ENCODE results near the gene NSD2. TPM values are rescaled to one million over a fixed set of nuclear protein-coding genes. Genes with fewer than 3 reads are reported as not detected.

Gene NSD2
- total and polyA plus RNA-seq, 9 of the 15 experiments (the other 6 are each of a cell fraction or from before 2014, with no cell fraction given): 6.4 to 126 (median 58.8) TPM

DNA sequence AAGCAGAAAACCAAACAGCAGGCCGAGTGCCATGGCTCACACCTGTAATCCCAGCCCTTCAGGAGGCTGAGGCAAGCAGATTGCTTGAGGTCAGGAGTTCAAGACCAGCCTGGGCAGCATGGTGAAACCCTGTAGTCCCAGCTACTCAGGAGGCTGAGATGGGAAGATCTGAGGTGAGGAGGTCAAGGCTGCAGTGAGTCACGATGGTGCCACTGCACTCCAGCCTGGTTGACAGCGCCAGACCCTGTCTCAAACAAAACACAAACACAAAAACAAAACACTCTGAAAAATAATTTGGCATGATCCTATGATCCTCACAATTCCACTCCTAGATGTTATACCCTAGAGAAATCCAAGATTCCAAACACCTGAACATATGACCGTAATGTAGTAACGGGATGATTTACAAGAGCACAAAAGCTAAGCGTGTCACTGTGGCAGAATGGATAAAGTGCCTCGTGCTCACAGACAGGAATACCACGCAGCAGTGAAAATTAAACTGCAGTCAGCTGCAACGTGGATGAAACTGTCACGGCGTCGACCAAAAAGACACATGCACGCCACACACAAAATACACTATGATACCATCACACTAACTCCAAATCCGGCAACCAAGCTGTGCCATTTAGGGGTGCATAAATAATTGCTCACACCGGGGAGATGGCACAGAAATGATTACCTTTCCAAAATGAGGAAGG is 135.9 kb downstream of the NSD2 start (continued):
- TF ChIP-seq, protein P1, sequence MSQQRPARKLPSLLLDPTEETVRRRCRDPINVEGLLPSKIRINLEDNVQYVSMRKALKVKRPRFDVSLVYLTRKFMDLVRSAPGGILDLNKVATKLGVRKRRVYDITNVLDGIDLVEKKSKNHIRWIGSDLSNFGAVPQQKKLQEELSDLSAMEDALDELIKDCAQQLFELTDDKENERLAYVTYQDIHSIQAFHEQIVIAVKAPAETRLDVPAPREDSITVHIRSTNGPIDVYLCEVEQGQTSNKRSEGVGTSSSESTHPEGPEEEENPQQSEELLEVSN (IDR thresholded peaks at IDR 0.05; ENCODE audit: borderline replicate concordance in 1 of 2, extremely low read depth in 1 of 2, insufficient read depth in 1 of 2, insufficient read length in 1 of 2, low read depth in 1 of 2, low read length in 1 of 2, poor library complexity in 1 of 2, severe bottlenecking in 1 of 2): peak in 1 of 2 experiments; percentile 39
- TF ChIP-seq, protein P2, sequence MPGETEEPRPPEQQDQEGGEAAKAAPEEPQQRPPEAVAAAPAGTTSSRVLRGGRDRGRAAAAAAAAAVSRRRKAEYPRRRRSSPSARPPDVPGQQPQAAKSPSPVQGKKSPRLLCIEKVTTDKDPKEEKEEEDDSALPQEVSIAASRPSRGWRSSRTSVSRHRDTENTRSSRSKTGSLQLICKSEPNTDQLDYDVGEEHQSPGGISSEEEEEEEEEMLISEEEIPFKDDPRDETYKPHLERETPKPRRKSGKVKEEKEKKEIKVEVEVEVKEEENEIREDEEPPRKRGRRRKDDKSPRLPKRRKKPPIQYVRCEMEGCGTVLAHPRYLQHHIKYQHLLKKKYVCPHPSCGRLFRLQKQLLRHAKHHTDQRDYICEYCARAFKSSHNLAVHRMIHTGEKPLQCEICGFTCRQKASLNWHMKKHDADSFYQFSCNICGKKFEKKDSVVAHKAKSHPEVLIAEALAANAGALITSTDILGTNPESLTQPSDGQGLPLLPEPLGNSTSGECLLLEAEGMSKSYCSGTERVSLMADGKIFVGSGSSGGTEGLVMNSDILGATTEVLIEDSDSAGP (CRISPR knock-in tag; IDR thresholded peaks at IDR 0.05): 0 out of 2 replicates have a peak, but pooled peaks have one; percentile 14
- TF ChIP-seq, protein P3, sequence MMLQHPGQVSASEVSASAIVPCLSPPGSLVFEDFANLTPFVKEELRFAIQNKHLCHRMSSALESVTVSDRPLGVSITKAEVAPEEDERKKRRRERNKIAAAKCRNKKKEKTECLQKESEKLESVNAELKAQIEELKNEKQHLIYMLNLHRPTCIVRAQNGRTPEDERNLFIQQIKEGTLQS (IDR thresholded peaks at IDR 0.05): peak; percentile 69
- TF ChIP-seq, protein P3 (CRISPR knock-in tag; conservative IDR thresholded peaks at IDR 0.05): no peak
- TF ChIP-seq ZNF146 (CRISPR knock-in tag; IDR thresholded peaks at IDR 0.05; ENCODE audit: unreplicated experiment): peak; percentile 95
- TF ChIP-seq HDAC1 (IDR thresholded peaks at IDR 0.05): peak in 1 of 2 experiments; percentile 39; a peak in 1 of 4 replicates
- TF ChIP-seq KDM1A (IDR thresholded peaks at IDR 0.05): peak in 1 of 2 experiments; percentile 58; a peak in 1 of 4 replicates
- TF ChIP-seq DPF2 (IDR thresholded peaks at IDR 0.05): peak; percentile 65
- TF ChIP-seq L3MBTL2 (IDR thresholded peaks at IDR 0.05): 0 out of 2 replicates have a peak, but pooled peaks have one; percentile 58
- TF ChIP-seq JUND (IDR thresholded peaks at IDR 0.05; ENCODE audit: borderline replicate concordance, low read depth, low read length): peak; percentile 70
- TF ChIP-seq JUND (tag; IDR thresholded peaks at IDR 0.05; ENCODE audit: borderline replicate concordance, low read depth, low read length): no peak
- no peak for TF ChIP-seq TRIM28 (IDR thresholded peaks at IDR 0.05)
- TF ChIP-seq EP400 (IDR thresholded peaks at IDR 0.05): peak; percentile 15; the same call in 1 of the 2 replicates

Data from K562 (cell line).